OCI-LY3 (cell line): ENCODE results near the gene PTPRM.
A peak's percentile ranks its signal among the peaks of the same experiment; 100 is the strongest.

Experiments
- H2AFZ ChIP-seq: fragments of 200-600, 300-600 bp; shearing (Covaris generic); 2 replicates; pipeline ENCODE4 v1.6.0; 2014; ENCODE audit warnings: antibody characterized with exemption, low read depth, low read length
- H3K27ac ChIP-seq: fragments of 200-600, 300-600 bp; sonication (generic); 2 replicates; pipeline ENCODE4 v1.5.1; 2014; ENCODE audit warnings: mild to moderate bottlenecking, low read length, moderate library complexity, mixed read lengths
- H3K27me3 ChIP-seq: fragments of 200-600, 300-600 bp; sonication (generic); 2 replicates; pipeline ENCODE4 v1.6.1; 2014; ENCODE audit warnings: low read depth, low read length, mixed read lengths
- H3K36me3 ChIP-seq: fragments of 200-600, 300-600 bp; sonication (generic); replicated peaks from 2 replicates; pipeline ENCODE3; 2014; ENCODE audit warnings: low read depth, low read length, mixed read lengths
- H3K4me1 ChIP-seq: fragments of 300-600, 200-600 bp; sonication (generic); 2 replicates; pipeline ENCODE4 v1.6.1; 2014; ENCODE audit warnings: low read length, mixed read lengths
- H3K4me2 ChIP-seq: fragments of 200-600, 300-600 bp; sonication (generic); 2 replicates; pipeline ENCODE4 v1.6.1; 2014; ENCODE audit warnings: low read length, mixed read lengths
- H3K4me3 ChIP-seq: fragments of 300-600, 200-600 bp; sonication (generic); 2 replicates; pipeline ENCODE4 v1.5.1; 2014; ENCODE audit warnings: antibody characterized with exemption, mild to moderate bottlenecking, low read length, moderate library complexity
- H3K79me2 ChIP-seq: fragments of 300-600, 200-600 bp; shearing (Covaris generic); 2 replicates; pipeline ENCODE4 v1.6.1; 2014; ENCODE audit warnings: mild to moderate bottlenecking, low read length, mixed read lengths
- H3K9ac ChIP-seq: fragments of 300-600, 200-600 bp; shearing (Covaris generic); 2 replicates; pipeline ENCODE4 v1.6.0; 2014; ENCODE audit warnings: mild to moderate bottlenecking, low read length, moderate library complexity
- H3K9me3 ChIP-seq: fragments of 200-600, 300-600 bp; shearing (Covaris generic); 2 replicates; pipeline ENCODE4 v1.6.1; 2014; ENCODE audit warnings: low read length, mixed read lengths; ENCODE audit not compliant: insufficient read depth
- H4K20me1 ChIP-seq: fragments of 200-600, 300-600 bp; sonication (generic); 2 replicates; pipeline ENCODE4 v1.6.1; 2016; ENCODE audit warnings: low read length, mixed read lengths; ENCODE audit not compliant: insufficient read depth
- EZH2phosphoT487 ChIP-seq: fragments of 200-600 bp; shearing (Covaris generic); IDR thresholded peaks from 2 replicates; pipeline ENCODE4 v1.6.1; 2018; ENCODE audit warnings: antibody characterized with exemption, mixed run types, low read depth
- TF ChIP-seq, protein P1 (sequence below): fragments of 200-600, 300-600 bp; sonication (generic); IDR thresholded peaks from 2 replicates; pipeline ENCODE4 v1.5.1; 2014; ENCODE audit warnings: antibody characterized with exemption, low read length, low read depth

The PTPRM gene

DNA sequence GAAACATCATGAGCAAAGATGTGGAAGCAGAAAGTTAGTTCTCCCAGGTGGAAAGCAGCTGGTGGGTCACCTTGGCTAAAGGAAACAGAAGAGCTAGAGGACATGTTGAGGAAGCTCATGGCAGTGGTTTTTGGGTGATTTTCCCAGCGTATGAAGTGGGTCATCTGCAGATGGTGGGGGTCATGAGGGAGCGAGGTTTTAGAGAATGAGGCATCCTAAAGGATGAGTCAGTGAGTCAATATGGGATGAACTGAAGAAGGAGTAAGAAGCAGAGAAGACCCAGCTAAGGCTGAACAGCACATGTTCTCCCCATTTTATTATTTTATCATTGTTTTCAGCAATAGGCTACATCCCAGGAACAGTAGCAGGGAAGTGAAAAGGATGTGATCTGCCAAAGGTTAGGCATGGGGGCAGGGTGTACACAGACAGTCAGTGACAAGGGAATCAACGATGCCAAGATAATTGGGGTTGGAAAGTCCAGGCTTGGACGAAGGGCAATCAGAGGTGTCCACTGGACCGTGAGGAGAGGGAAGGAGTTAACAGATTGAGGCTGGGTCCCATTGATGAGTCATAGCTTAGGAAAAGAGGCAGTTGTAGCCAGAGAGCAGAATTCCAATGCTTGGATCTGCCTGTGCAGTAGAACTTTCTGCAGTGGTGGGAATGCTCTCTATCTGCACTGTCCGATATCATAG lies 752.8 kb downstream of the PTPRM start:
- H3K27ac ChIP-seq = no peak overlapping the region
- no peak overlapping the region for H3K9ac ChIP-seq
- H3K36me3 ChIP-seq = no peaks in the 10 kb centered on the region
- 0 out of 2 replicates have a peak, but pooled peaks cover 4% of the 10 kb centered on the region for H3K27me3 ChIP-seq
- no peaks in the 10 kb centered on the region for H3K9me3 ChIP-seq
- H3K4me3 ChIP-seq = no peak overlapping the region
- no peaks in the 10 kb centered on the region for H3K4me1 ChIP-seq
- no peak overlapping the region for H3K4me2 ChIP-seq
- no peaks in the 10 kb centered on the region for H3K79me2 ChIP-seq
- no peaks in the 10 kb centered on the region for H4K20me1 ChIP-seq
- no peak overlapping the region for H2AFZ ChIP-seq
- TF ChIP-seq EZH2phosphoT487 = no peak
- TF ChIP-seq, protein P1, sequence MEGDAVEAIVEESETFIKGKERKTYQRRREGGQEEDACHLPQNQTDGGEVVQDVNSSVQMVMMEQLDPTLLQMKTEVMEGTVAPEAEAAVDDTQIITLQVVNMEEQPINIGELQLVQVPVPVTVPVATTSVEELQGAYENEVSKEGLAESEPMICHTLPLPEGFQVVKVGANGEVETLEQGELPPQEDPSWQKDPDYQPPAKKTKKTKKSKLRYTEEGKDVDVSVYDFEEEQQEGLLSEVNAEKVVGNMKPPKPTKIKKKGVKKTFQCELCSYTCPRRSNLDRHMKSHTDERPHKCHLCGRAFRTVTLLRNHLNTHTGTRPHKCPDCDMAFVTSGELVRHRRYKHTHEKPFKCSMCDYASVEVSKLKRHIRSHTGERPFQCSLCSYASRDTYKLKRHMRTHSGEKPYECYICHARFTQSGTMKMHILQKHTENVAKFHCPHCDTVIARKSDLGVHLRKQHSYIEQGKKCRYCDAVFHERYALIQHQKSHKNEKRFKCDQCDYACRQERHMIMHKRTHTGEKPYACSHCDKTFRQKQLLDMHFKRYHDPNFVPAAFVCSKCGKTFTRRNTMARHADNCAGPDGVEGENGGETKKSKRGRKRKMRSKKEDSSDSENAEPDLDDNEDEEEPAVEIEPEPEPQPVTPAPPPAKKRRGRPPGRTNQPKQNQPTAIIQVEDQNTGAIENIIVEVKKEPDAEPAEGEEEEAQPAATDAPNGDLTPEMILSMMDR = no peak

- no peak overlapping the region for H3K27ac ChIP-seq
These were observed 755.4 kb downstream of the PTPRM start for GRCh38 chr18:8322486-8322885.

DNA sequence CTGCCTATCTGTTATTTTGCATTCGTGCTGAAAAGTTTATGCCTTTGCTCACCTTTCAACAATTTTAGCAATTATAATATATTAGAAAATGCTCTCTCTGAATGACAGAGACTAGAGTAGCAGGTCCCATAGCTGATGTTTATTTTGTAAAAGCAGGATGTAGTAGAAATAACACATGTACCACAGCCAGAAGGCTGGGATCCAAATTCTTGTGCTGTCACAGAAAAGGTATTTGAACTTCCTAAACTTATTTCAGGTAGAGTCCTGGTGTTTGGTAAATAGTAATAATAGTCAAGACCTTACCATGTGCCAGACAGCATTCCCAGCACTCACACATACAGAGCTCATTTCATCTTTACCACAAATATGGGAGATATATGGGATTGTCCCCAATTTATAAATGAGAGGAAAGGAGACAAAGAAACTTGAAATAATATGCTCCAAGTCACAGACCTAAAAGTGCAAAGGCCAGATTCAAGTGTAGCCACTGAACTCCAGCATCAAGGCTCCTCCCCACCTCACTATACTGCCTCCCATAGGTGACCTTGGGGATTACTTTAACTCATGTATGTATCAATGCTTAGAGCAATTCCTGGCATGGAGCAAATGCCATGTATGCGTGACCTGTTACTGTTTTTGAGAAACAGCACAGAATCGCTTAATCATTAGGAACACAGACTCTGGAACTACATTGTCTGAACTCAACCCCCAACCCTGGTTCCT lies 757.4 kb downstream of the PTPRM start:
- Histone ChIP-seq H3K9me3 (no peaks in the 10 kb centered on the region), H3K4me3 (no peak overlapping the region), H4K20me1 (no peaks in the 10 kb centered on the region), H3K27me3 (0 out of 2 replicates have a peak, but pooled peaks cover 4% of the 10 kb centered on the region), H3K4me2 (no peak overlapping the region), H3K9ac (no peak overlapping the region), H3K4me1 (no peaks in the 10 kb centered on the region), H3K36me3 (no peaks in the 10 kb centered on the region), H3K79me2 (no peaks in the 10 kb centered on the region), H2AFZ (no peak overlapping the region), H3K27ac (no peak overlapping the region)
- no peak for TF ChIP-seq EZH2phosphoT487
- TF ChIP-seq, protein P1 = 0 out of 2 replicates have a peak, but pooled peaks have one; percentile 7

More at GRCh38 chr18:8322486-8322885, 755.4 kb downstream of the PTPRM start:
- Histone ChIP-seq H3K36me3 (no peaks in the 10 kb centered on the region), H3K4me3 (no peak overlapping the region), H3K79me2 (no peaks in the 10 kb centered on the region), H3K4me1 (no peaks in the 10 kb centered on the region), H3K9me3 (no peaks in the 10 kb centered on the region), H3K4me2 (no peak overlapping the region), H2AFZ (no peak overlapping the region), H3K9ac (no peak overlapping the region), H3K27me3 (0 out of 2 replicates have a peak, but pooled peaks cover 4% of the 10 kb centered on the region), H4K20me1 (no peaks in the 10 kb centered on the region)
- TF ChIP-seq EZH2phosphoT487 = no peak
- TF ChIP-seq, protein P1 = no peak

GRCh38 chr18:8326763-8327394 lies 759.8 kb downstream of the PTPRM start:
- H2AFZ ChIP-seq = no peak overlapping the region
- no peaks in the 10 kb centered on the region for H3K79me2 ChIP-seq

More at GRCh38 chr18:8326763-8327394, 759.8 kb downstream of the PTPRM start:
- Histone ChIP-seq H3K27me3 (peaks cover 6% of the 10 kb centered on the region), H3K4me2 (no peak overlapping the region), H3K9me3 (no peaks in the 10 kb centered on the region), H3K36me3 (no peaks in the 10 kb centered on the region), H3K9ac (no peak overlapping the region), H3K27ac (no peak overlapping the region), H4K20me1 (no peaks in the 10 kb centered on the region), H3K4me1 (no peaks in the 10 kb centered on the region), H3K4me3 (no peak overlapping the region)
- no peak for TF ChIP-seq EZH2phosphoT487
- TF ChIP-seq, protein P1 = no peak
